HG03571 (cell line): ENCODE data around the gene ZDHHC4.

Experiments used
- ATAC-seq: cut with Tn5 transposase; IDR thresholded peaks from one replicate; pipeline ENCODE4 v1.9.1; 2021; ENCODE audit not compliant: unreplicated experiment

ZDHHC4 gene

GRCh38 chr7:6604458-6604857, 27.2 kb downstream of the ZDHHC4 start:
- ATAC-seq = no peak

GRCh38 chr7:6606866-6607583, 29.8 kb downstream of the ZDHHC4 start:
- no peak for ATAC-seq

GRCh38 chr7:6607651-6608051, 30.4 kb downstream of the ZDHHC4 start:
- no peak for ATAC-seq

- ATAC-seq = no peak
Observed at GRCh38 chr7:6608081-6608480, 30.8 kb downstream of the ZDHHC4 start.

GRCh38 chr7:6608794-6609193, 31.5 kb downstream of the ZDHHC4 start:
- no peak for ATAC-seq

GRCh38 chr7:6612819-6613218, 35.6 kb downstream of the ZDHHC4 start:
- no peak for ATAC-seq

- no peak for ATAC-seq
Observed at GRCh38 chr7:6613706-6614105, 36.5 kb downstream of the ZDHHC4 start.

- no peak for ATAC-seq
Observed at GRCh38 chr7:6614953-6615722, 37.9 kb downstream of the ZDHHC4 start, which contains the start of gene ZNF853. Gene ZNF853, plus strand, starts transcription at chr7:6615610. Its CDS starts 565 bp downstream, at chr7:6616175.

GRCh38 chr7:6615723-6616555, 38.7 kb downstream of the ZDHHC4 start:
- ATAC-seq = no peak

- ATAC-seq = no peak
Observed at GRCh38 chr7:6616854-6617643, 39.8 kb downstream of the ZDHHC4 start.

- no peak for ATAC-seq
Observed at GRCh38 chr7:6618621-6619020, 41.4 kb downstream of the ZDHHC4 start.

GRCh38 chr7:6619961-6620360, 42.7 kb downstream of the ZDHHC4 start:
- ATAC-seq = no peak

GRCh38 chr7:6621195-6622133, 44.2 kb downstream of the ZDHHC4 start:
- no peak for ATAC-seq

- no peak for ATAC-seq
Observed at GRCh38 chr7:6622134-6622710, 45.0 kb downstream of the ZDHHC4 start.

GRCh38 chr7:6623589-6624245, 46.5 kb downstream of the ZDHHC4 start:
- no peak for ATAC-seq

GRCh38 chr7:6624246-6624611, 47.0 kb downstream of the ZDHHC4 start:
- ATAC-seq = no peak

GRCh38 chr7:6628045-6628444, 50.8 kb downstream of the ZDHHC4 start:
- no peak for ATAC-seq

GRCh38 chr7:6630007-6630849, 53.0 kb downstream of the ZDHHC4 start:
- ATAC-seq = no peak
